K562 (cell line): ENCODE results near the gene ZNF544. TPM values are rescaled to one million over a fixed set of nuclear protein-coding genes. Genes with fewer than 3 reads are reported as not detected.

Source experiments
- CEBPB ChIP-seq: fragments of 450-650 bp; IDR thresholded peaks from 2 replicates; pipeline ENCODE4 v1.6.1; 2016; ENCODE audit warnings: missing genetic modification characterization, missing compliant biosample characterization
- CLOCK ChIP-seq: fragments of 250-450 bp; sonication (Bioruptor Pico); IDR thresholded peaks from 2 replicates; pipeline ENCODE4 v1.4.0; 2020; ENCODE audit warnings: mild to moderate bottlenecking, moderate library complexity, borderline replicate concordance
- HCFC1 ChIP-seq: IDR thresholded peaks from 2 replicates; pipeline ENCODE4 v1.6.1; 2012; ENCODE audit warnings: low read depth, low read length, improper control_type of control experiment
- HDAC2 ChIP-seq: fragments of 450-650 bp; IDR thresholded peaks from 2 replicates; pipeline ENCODE4 v1.6.1; 2016; ENCODE audit warnings: mild to moderate bottlenecking
- LEF1 ChIP-seq: fragments of 450-650 bp; IDR thresholded peaks from 2 replicates; pipeline ENCODE4 v1.6.1; 2016; ENCODE audit warnings: mild to moderate bottlenecking
- MCM7 ChIP-seq, 2 experiments: fragments of 450-650 bp; IDR thresholded peaks; 2 replicates each; pipeline ENCODE4 v1.6.1; 2016 to 2018
- NFIC ChIP-seq: fragments of 450-650 bp; IDR thresholded peaks from 2 replicates; pipeline ENCODE4 v1.6.1; 2017; ENCODE audit warnings: mild to moderate bottlenecking, inconsistent platforms
- PHB2 ChIP-seq: fragments of 450-650 bp; IDR thresholded peaks from 2 replicates; pipeline ENCODE4 v1.6.1; 2017; ENCODE audit warnings: low read depth
- RBBP5 ChIP-seq: fragments of 200-600 bp; sonication (generic); IDR thresholded peaks from 2 replicates; pipeline ENCODE4 v1.6.1; 2012; ENCODE audit warnings: borderline replicate concordance, mild to moderate bottlenecking, low read length, control low read depth, inconsistent platforms; ENCODE audit not compliant: insufficient read depth, poor library complexity, severe bottlenecking
- REST ChIP-seq, 2 experiments: fragments of 450-650 bp; formaldehyde crosslinking in 1 of 2; IDR thresholded peaks; 2 replicates each; pipeline versions ENCODE4 v1.4.0 to v1.6.1; 2014 to 2020; ENCODE audit warnings: mild to moderate bottlenecking in 2 of 2, borderline replicate concordance in 1 of 2, low read depth in 1 of 2
- SMARCC2 ChIP-seq: fragments of 450-650 bp; IDR thresholded peaks from 2 replicates; pipeline ENCODE4 v1.6.1; 2017; ENCODE audit warnings: antibody characterized with exemption, moderate library complexity, mild to moderate bottlenecking, low read depth
- TBP ChIP-seq: optimal IDR thresholded peaks from 2 replicates; pipeline ENCODE3; 2011; ENCODE audit warnings: low read depth, low read length, improper control_type of control experiment
- TEAD1 ChIP-seq, 2 experiments: fragments of 450-650 bp in 1 of 2; sonication (generic) in 1 of 2; formaldehyde crosslinking; IDR thresholded peaks; 2 replicates each; pipeline versions ENCODE4 v1.4.0 to v1.8.0; 2020 to 2022; ENCODE audit warnings: mild to moderate bottlenecking in 2 of 2, missing genetic modification reagents in 1 of 2
- TSC22D4 ChIP-seq: fragments of 450-650 bp; IDR thresholded peaks from 2 replicates; pipeline ENCODE4 v1.6.1; 2016; ENCODE audit warnings: missing genetic modification characterization, missing biosample characterization, control low read depth
- ZBTB17 ChIP-seq: fragments of 450-650 bp; formaldehyde crosslinking; IDR thresholded peaks from 2 replicates; pipeline ENCODE4 v1.4.0; 2020; ENCODE audit warnings: mild to moderate bottlenecking
- ZNF134 ChIP-seq: fragments of 250-450 bp; sonication (Bioruptor Pico); conservative IDR thresholded peaks from 2 replicates; pipeline ENCODE4 v1.4.0; 2020
- ZNF668 ChIP-seq: fragments of 250-450 bp; sonication (Bioruptor Pico); IDR thresholded peaks from 2 replicates; pipeline ENCODE4 v1.8.0; 2022; ENCODE audit warnings: mild to moderate bottlenecking, inconsistent platforms
- ZSCAN29 ChIP-seq: fragments of 450-650 bp; IDR thresholded peaks from 2 replicates; pipeline ENCODE4 v1.6.1; 2017
- polyA plus RNA-seq, 8 experiments: library from polyadenylated mRNA; depleted of rRNA in 4 of 8; stranded (reverse) in 5 of 8; unstranded in 3 of 8; fragments of >200 nt; fragmentation: Nextera tagmentation in 2 of 8; fragmentation: Illumina TruSeq in 1 of 8; extraction: Ambion mirVana in 2 of 8; extraction: Trizol in 1 of 8; gene quantifications; 2 replicates each; pipeline versions ENCODE4 v1.2.1 to v1.2.3, GENCODE V29; 2011 to 2014; ENCODE audit warnings: inconsistent platforms in 1 of 8, missing spikeins in 1 of 8
- total RNA-seq, 7 experiments: library from RNA; depleted of rRNA in 6 of 7; stranded (reverse); fragments of >200 nt in 6 of 7; fragmentation: Illumina TruSeq in 2 of 7; extraction: Trizol in 2 of 7; gene quantifications; 2 replicates each; pipeline versions ENCODE4 v1.2.1 to v1.2.3, GENCODE V29; 2011 to 2021; ENCODE audit warnings: low replicate concordance in 1 of 7

Gene ZNF544
- total and polyA plus RNA-seq, 9 of the 15 experiments (the other 6 are each of a cell fraction or from before 2014, with no cell fraction given): 23.6 to 59.0 (median 41.4) TPM

GRCh38 chr19:58277748-58278540 lies 49.2 kb downstream of the ZNF544 start (continued):
- TF ChIP-seq CLOCK (CRISPR knock-in tag): no peak
- TF ChIP-seq ZNF668: peak; percentile 65; the same call in 1 of the 2 replicates
- TF ChIP-seq TSC22D4: no peak
- TF ChIP-seq ZBTB17 (CRISPR knock-in tag): no peak
- TF ChIP-seq PHB2: no peak
- no peak for TF ChIP-seq HDAC2
- TF ChIP-seq REST (IDR thresholded peaks at IDR 0.05; ENCODE audit: borderline replicate concordance): no peak
- TF ChIP-seq REST (CRISPR knock-in tag; IDR thresholded peaks at IDR 0.05; ENCODE audit: low read depth): no peak
- no peak for TF ChIP-seq RBBP5
- TF ChIP-seq SMARCC2: 0 out of 2 replicates have a peak, but pooled peaks have one; percentile 26
- 0 out of 4 replicates have a peak, but pooled peaks of 1 of the 2 experiments have one; percentile 36 for TF ChIP-seq TEAD1 (CRISPR knock-in tag; IDR thresholded peaks at IDR 0.05)
- TF ChIP-seq LEF1: no peak
- no peak for TF ChIP-seq MCM7 (IDR thresholded peaks at IDR 0.05)
- TF ChIP-seq ZSCAN29: no peak
- no peak; the same call in 1 of the 2 replicates for TF ChIP-seq NFIC
- 0 out of 2 replicates have a peak, but pooled peaks have one; percentile 25 for TF ChIP-seq ZNF134 (CRISPR knock-in tag)
- TF ChIP-seq TBP: no peak
- peak; percentile 74 for TF ChIP-seq CEBPB (tag)
- TF ChIP-seq HCFC1: no peak
